Stimulated activated CD4-positive, alpha-beta T cell treated with anti-CD3 and anti-CD28 coated beads, Interleukin-4, amount 100 ng/mL, for 4 hours (primary cell): ENCODE data around the gene KDM8.
"Not testable (repeated sequence)": the region's sequence is repeated elsewhere in the genome, so short reads cannot be mapped to it uniquely, and the experiment has no call there.

Experiments
- DNase-seq, 2 experiments: peaks; one replicate each; pipeline ENCODE4 v3.0.0-alpha.2; 2020

KDM8 gene

GRCh38 chr16:27245276-27246172, 42.2 kb downstream of the KDM8 start:
- no peak for DNase-seq

- no peak for DNase-seq
Observed at GRCh38 chr16:27246439-27246838, 43.1 kb downstream of the KDM8 start.

- DNase-seq, result not testable (repeated sequence)
Observed at GRCh38 chr16:27247076-27247475, 43.8 kb downstream of the KDM8 start.

- DNase-seq, result no peak
Observed at GRCh38 chr16:27248036-27248435, 44.7 kb downstream of the KDM8 start.

- not testable (repeated sequence) for DNase-seq
Observed at GRCh38 chr16:27248886-27249285, 45.6 kb downstream of the KDM8 start.

- DNase-seq, result no peak
Observed at GRCh38 chr16:27251541-27252205, 48.3 kb downstream of the KDM8 start.

- no peak for DNase-seq
Observed at GRCh38 chr16:27252206-27252585, 48.9 kb downstream of the KDM8 start.

- DNase-seq, result no peak
Observed at GRCh38 chr16:27253526-27253930, 50.2 kb downstream of the KDM8 start.

- no peak for DNase-seq
Observed at GRCh38 chr16:27254262-27254811, 51.0 kb downstream of the KDM8 start.

- DNase-seq, result no peak
Observed at GRCh38 chr16:27256861-27257260, 53.5 kb downstream of the KDM8 start.

- DNase-seq, result no peak
Observed at GRCh38 chr16:27257271-27257670, 53.9 kb downstream of the KDM8 start.

GRCh38 chr16:27258241-27258734, 55.0 kb downstream of the KDM8 start:
- DNase-seq, result no peak

GRCh38 chr16:27259710-27260109, 56.4 kb downstream of the KDM8 start:
- DNase-seq, result no peak

GRCh38 chr16:27262904-27263423, 59.6 kb downstream of the KDM8 start:
- DNase-seq, result not testable (repeated sequence)

GRCh38 chr16:27264151-27264550, 60.8 kb downstream of the KDM8 start:
- no peak for DNase-seq

GRCh38 chr16:27265982-27266381, 62.7 kb downstream of the KDM8 start:
- DNase-seq, result no peak

GRCh38 chr16:27267037-27267677, 63.8 kb downstream of the KDM8 start:
- DNase-seq, result no peak

- DNase-seq, result peak; percentile 95 to 98
Observed at GRCh38 chr16:27268376-27269299, 65.3 kb downstream of the KDM8 start, which contains the start of gene NSMCE1. NSMCE1 (minus strand) TSS chr16:27268772; CDS start chr16:27257570, 11,202 bp downstream.

GRCh38 chr16:27269300-27270150, 66.2 kb downstream of the KDM8 start:
- DNase-seq, result no peak

- DNase-seq, result no peak
Observed at GRCh38 chr16:27270349-27270748, 67.0 kb downstream of the KDM8 start.
